Neuronal stem cell (in vitro differentiated cells): ENCODE data around the gene PCDHGA2.

Source experiments
- DNase-seq: peaks from one replicate; pipeline ENCODE4 v3.0.0-alpha.2; 2013; ENCODE audit warnings: low spot score
- H2AFZ ChIP-seq: one replicate; pipeline ENCODE4 v1.6.1; 2013; ENCODE audit warnings: mild to moderate bottlenecking, low read length, inconsistent platforms
- H2AK5ac ChIP-seq: 2 replicates; pipeline ENCODE4 v1.6.1; 2013; ENCODE audit warnings: low read depth, mild to moderate bottlenecking, inconsistent platforms, low read length, moderate library complexity, mixed read lengths
- H2BK120ac ChIP-seq: 2 replicates; pipeline ENCODE4 v1.6.1; 2013; ENCODE audit warnings: low read depth, mild to moderate bottlenecking, inconsistent platforms, low read length, moderate library complexity, mixed read lengths
- H2BK12ac ChIP-seq: one replicate; pipeline ENCODE4 v1.6.1; 2013; ENCODE audit warnings: low read length, inconsistent platforms
- H2BK15ac ChIP-seq: 2 replicates; pipeline ENCODE4 v1.6.1; 2013; ENCODE audit warnings: mild to moderate bottlenecking, low read length, inconsistent platforms, mixed read lengths
- H2BK5ac ChIP-seq: one replicate; pipeline ENCODE4 v1.6.1; 2013; ENCODE audit warnings: inconsistent platforms, mild to moderate bottlenecking, low read length, moderate library complexity
- H3K14ac ChIP-seq: one replicate; pipeline ENCODE4 v1.6.1; 2013; ENCODE audit warnings: low read length, inconsistent platforms
- H3K18ac ChIP-seq: 2 replicates; pipeline ENCODE4 v1.6.1; 2013; ENCODE audit warnings: low read length, inconsistent platforms
- H3K23ac ChIP-seq: 2 replicates; pipeline ENCODE4 v1.6.1; 2013; ENCODE audit warnings: low read depth, mild to moderate bottlenecking, mixed read lengths, low read length, inconsistent platforms; ENCODE audit not compliant: poor library complexity
- H3K27ac ChIP-seq: replicated peaks from 3 replicates; pipeline ENCODE4 v1.5.1; 2013; ENCODE audit warnings: low read length, inconsistent platforms
- H3K27me3 ChIP-seq, 3 experiments: 2 replicates each; pipeline ENCODE4 v1.6.1; 2013; ENCODE audit warnings: low read length in 3 of 3, mild to moderate bottlenecking in 2 of 3, inconsistent platforms in 1 of 3, low read depth in 1 of 3, mixed read lengths in 1 of 3, moderate library complexity in 1 of 3; ENCODE audit not compliant: control insufficient read depth in 3 of 3, insufficient read depth in 3 of 3
- H3K36me3 ChIP-seq, 2 donors: replicated peaks in 1 of 2; 2 replicates each; pipeline ENCODE4 v1.6.1; 2013; ENCODE audit warnings: low read length in 2 of 2; ENCODE audit not compliant: control insufficient read depth in 2 of 2, insufficient read depth in 2 of 2
- H3K4ac ChIP-seq: 2 replicates; pipeline ENCODE4 v1.6.1; 2013; ENCODE audit warnings: inconsistent platforms, mild to moderate bottlenecking, low read length, moderate library complexity
- H3K4me1 ChIP-seq, 2 donors: 1 replicate in 1 of 2; 2 replicates in 1 of 2; pipeline ENCODE4 v1.6.1; 2013; ENCODE audit warnings: low read length in 2 of 2, low read depth in 1 of 2; ENCODE audit not compliant: control insufficient read depth in 2 of 2, insufficient read depth in 1 of 2
- H3K4me2 ChIP-seq: one replicate; pipeline ENCODE4 v1.6.1; 2013; ENCODE audit warnings: mild to moderate bottlenecking, low read length, inconsistent platforms; ENCODE audit not compliant: insufficient read depth, poor library complexity, severe bottlenecking
- H3K4me3 ChIP-seq, 2 donors: 2 replicates each; pipeline ENCODE4 v1.5.1; 2013; ENCODE audit warnings: low read length in 2 of 2, mild to moderate bottlenecking in 2 of 2, inconsistent platforms in 1 of 2, moderate library complexity in 1 of 2
- H3K79me1 ChIP-seq: one replicate; pipeline ENCODE4 v1.6.1; 2013; ENCODE audit warnings: low read depth, mild to moderate bottlenecking, inconsistent platforms, low read length, moderate library complexity
- H3K9ac ChIP-seq: one replicate; pipeline ENCODE4 v1.6.1; 2013; ENCODE audit warnings: mild to moderate bottlenecking, low read depth, low read length, inconsistent platforms; ENCODE audit not compliant: poor library complexity
- H3K9me3 ChIP-seq, 2 donors: replicated peaks in 1 of 2; 2 replicates each; pipeline versions ENCODE3 to v1.6.1; 2013; ENCODE audit warnings: low read length in 2 of 2, mild to moderate bottlenecking in 2 of 2, inconsistent platforms in 1 of 2, low read depth in 1 of 2, mixed read lengths in 1 of 2, moderate library complexity in 1 of 2; ENCODE audit not compliant: control insufficient read depth in 2 of 2, insufficient read depth in 1 of 2
- H4K8ac ChIP-seq: one replicate; pipeline ENCODE4 v1.6.1; 2013; ENCODE audit warnings: low read depth, mild to moderate bottlenecking, inconsistent platforms, low read length, moderate library complexity
- H4K91ac ChIP-seq: one replicate; pipeline ENCODE4 v1.6.1; 2013; ENCODE audit warnings: low read length, low read depth, mild to moderate bottlenecking, inconsistent platforms; ENCODE audit not compliant: poor library complexity
- WGBS, 2 donors: extraction: QIAGEN DNeasy Blood & Tissue Kit; methylation state at CpG; one replicate each; pipeline ENCODE4 v1.1.7; 2013; ENCODE audit warnings: missing lambda C conversion rate in 2 of 2, mixed read lengths in 1 of 2; ENCODE audit not compliant: insufficient read length in 2 of 2, insufficient replicate concordance in 1 of 2; ENCODE audit errors: extremely low coverage in 2 of 2; 5-methylcytosine and 5-hydroxymethylcytosine counted together

The PCDHGA2 gene

GRCh38 chr5:141349917-141350619 is 11.5 kb downstream of the PCDHGA2 start, which contains the start of gene PCDHGB1:
Gene PCDHGB1, plus strand, starts transcription at chr5:141350099. Its CDS starts 162 bp downstream, at chr5:141350261.
- H3K4me3 ChIP-seq, result peak within 1 kb of the TSS in 1 of 2 donors; percentile 20
- no peak for DNase-seq
- no peak within 1 kb of the TSS for H2BK120ac ChIP-seq

GRCh38 chr5:141351591-141351990 is 13.0 kb downstream of the PCDHGA2 start:
- Histone ChIP-seq H3K9me3 (peaks cover 20 to 45% of the 10 kb centered on the region in 2 donors), H4K8ac (no peak overlapping the region), H4K91ac (no peak overlapping the region), H3K4ac (no peak overlapping the region), H2AFZ (no peak overlapping the region), H3K18ac (no peak overlapping the region), H3K27ac (no peak overlapping the region), H3K9ac (no peak overlapping the region), H3K36me3 (peaks cover 0 to under 1% of the 10 kb centered on the region in 2 donors), H3K23ac (no peak overlapping the region), H3K79me1 (no peaks in the 10 kb centered on the region), H2BK12ac (no peak overlapping the region), H3K14ac (no peak overlapping the region), H3K4me2 (no peak overlapping the region), H3K4me1 (no peaks in the 10 kb centered on the region), H3K4me3 (no peak overlapping the region), H2BK120ac (no peak overlapping the region), H2BK5ac (no peak overlapping the region), H2AK5ac (no peak overlapping the region), H3K27me3 (peaks cover 0 to 2% (median 0%) of the 10 kb centered on the region in 3 experiments), H2BK15ac (no peak overlapping the region)
- no CpG with 5 or more reads among the region's 36 CpGs for WGBS, 2 donors
- DNase-seq, result no peak

More at GRCh38 chr5:141349917-141350619, 11.5 kb downstream of the PCDHGA2 start, which contains the start of gene PCDHGB1:
- no peak within 1 kb of the TSS for H2BK15ac ChIP-seq
- H3K79me1 ChIP-seq, result no peaks in the 10 kb centered on the region
- H3K9me3 ChIP-seq, result peaks cover 14 to 33% of the 10 kb centered on the region in 2 donors
- H2BK5ac ChIP-seq, result no peak within 1 kb of the TSS
- H2BK12ac ChIP-seq, result no peak within 1 kb of the TSS
- H3K36me3 ChIP-seq, result no peaks in the 10 kb centered on the region
- no peak within 1 kb of the TSS for H2AK5ac ChIP-seq
- H3K4ac ChIP-seq, result no peak within 1 kb of the TSS
- 100% methylated on average over 3 to 7 of the region's 29 CpGs for WGBS, 2 donors
- no peaks in the 10 kb centered on the region for H3K27me3 ChIP-seq
- H3K4me2 ChIP-seq, result no peak within 1 kb of the TSS
- H2AFZ ChIP-seq, result peak within 1 kb of the TSS; percentile 84
- no peaks in the 10 kb centered on the region for H3K4me1 ChIP-seq
- H3K23ac ChIP-seq, result no peak within 1 kb of the TSS
- H3K18ac ChIP-seq, result no peak within 1 kb of the TSS
- H3K27ac ChIP-seq, result no peak within 1 kb of the TSS
- H3K9ac ChIP-seq, result no peak within 1 kb of the TSS
- H4K8ac ChIP-seq, result no peak within 1 kb of the TSS
- no peak within 1 kb of the TSS for H4K91ac ChIP-seq
- no peak within 1 kb of the TSS for H3K14ac ChIP-seq

- no peak within 1 kb of the TSS for H4K8ac ChIP-seq
- no peak within 1 kb of the TSS for H3K23ac ChIP-seq
- no peak within 1 kb of the TSS for H2BK120ac ChIP-seq
- H3K27me3 ChIP-seq, result peaks cover 0 to 4% (median 0%) of the 10 kb centered on the region in 3 experiments
- H3K36me3 ChIP-seq, result peaks cover 0 to 3% of the 10 kb centered on the region in 2 donors
- no peak within 1 kb of the TSS for H2BK12ac ChIP-seq
- H3K27ac ChIP-seq, result no peak within 1 kb of the TSS
- DNase-seq, result no peak
- H3K14ac ChIP-seq, result no peak within 1 kb of the TSS
- no peaks in the 10 kb centered on the region for H3K79me1 ChIP-seq
- H3K9ac ChIP-seq, result no peak within 1 kb of the TSS
- H2BK15ac ChIP-seq, result no peak within 1 kb of the TSS
- H3K4me2 ChIP-seq, result no peak within 1 kb of the TSS
- H2AK5ac ChIP-seq, result no peak within 1 kb of the TSS
- H2BK5ac ChIP-seq, result no peak within 1 kb of the TSS
- H3K4me1 ChIP-seq, result no peaks in the 10 kb centered on the region
- no peak within 1 kb of the TSS for H3K4ac ChIP-seq
- no peak within 1 kb of the TSS for H2AFZ ChIP-seq
- H3K18ac ChIP-seq, result no peak within 1 kb of the TSS
- H3K4me3 ChIP-seq, result no peak within 1 kb of the TSS
- WGBS, 2 donors, result no CpG with 5 or more reads among the region's 29 CpGs
- H4K91ac ChIP-seq, result no peak within 1 kb of the TSS
- H3K9me3 ChIP-seq, result peaks cover 24 to 69% of the 10 kb centered on the region in 2 donors
These were observed 16.4 kb downstream of the PCDHGA2 start, which contains the start of gene PCDHGA4 for GRCh38 chr5:141354900-141355469. Gene PCDHGA4, plus strand, starts transcription at chr5:141355021. Its CDS starts 87 bp downstream, at chr5:141355108.

- no CpG with 5 or more reads among the region's 24 CpGs for WGBS, 2 donors
These were observed 17.1 kb downstream of the PCDHGA2 start for GRCh38 chr5:141355641-141356040.

More at GRCh38 chr5:141355641-141356040, 17.1 kb downstream of the PCDHGA2 start:
- Histone ChIP-seq H3K27ac (no peak overlapping the region), H2AK5ac (no peak overlapping the region), H2AFZ (no peak overlapping the region), H2BK12ac (no peak overlapping the region), H2BK15ac (no peak overlapping the region), H4K91ac (no peak overlapping the region), H2BK120ac (no peak overlapping the region), H3K36me3 (peaks cover 0 to 3% of the 10 kb centered on the region in 2 donors), H3K14ac (no peak overlapping the region), H3K27me3 (peaks cover 0 to 4% (median 0%) of the 10 kb centered on the region in 3 experiments), H3K4me1 (no peaks in the 10 kb centered on the region), H4K8ac (no peak overlapping the region), H3K9ac (no peak overlapping the region), H3K79me1 (no peaks in the 10 kb centered on the region), H3K4ac (no peak overlapping the region), H2BK5ac (no peak overlapping the region), H3K23ac (no peak overlapping the region), H3K4me3 (no peak overlapping the region), H3K9me3 (peaks cover 27 to 70% of the 10 kb centered on the region in 2 donors), H3K18ac (no peak overlapping the region), H3K4me2 (no peak overlapping the region)
- no peak for DNase-seq
